GM04504 (cell line): ENCODE data around the gene MTSS2.

Experiments
- DNase-seq: peaks from one replicate; pipeline ENCODE4 v3.0.0-alpha.2; 2012; ENCODE audit warnings: low read depth

The MTSS2 gene, protein sequence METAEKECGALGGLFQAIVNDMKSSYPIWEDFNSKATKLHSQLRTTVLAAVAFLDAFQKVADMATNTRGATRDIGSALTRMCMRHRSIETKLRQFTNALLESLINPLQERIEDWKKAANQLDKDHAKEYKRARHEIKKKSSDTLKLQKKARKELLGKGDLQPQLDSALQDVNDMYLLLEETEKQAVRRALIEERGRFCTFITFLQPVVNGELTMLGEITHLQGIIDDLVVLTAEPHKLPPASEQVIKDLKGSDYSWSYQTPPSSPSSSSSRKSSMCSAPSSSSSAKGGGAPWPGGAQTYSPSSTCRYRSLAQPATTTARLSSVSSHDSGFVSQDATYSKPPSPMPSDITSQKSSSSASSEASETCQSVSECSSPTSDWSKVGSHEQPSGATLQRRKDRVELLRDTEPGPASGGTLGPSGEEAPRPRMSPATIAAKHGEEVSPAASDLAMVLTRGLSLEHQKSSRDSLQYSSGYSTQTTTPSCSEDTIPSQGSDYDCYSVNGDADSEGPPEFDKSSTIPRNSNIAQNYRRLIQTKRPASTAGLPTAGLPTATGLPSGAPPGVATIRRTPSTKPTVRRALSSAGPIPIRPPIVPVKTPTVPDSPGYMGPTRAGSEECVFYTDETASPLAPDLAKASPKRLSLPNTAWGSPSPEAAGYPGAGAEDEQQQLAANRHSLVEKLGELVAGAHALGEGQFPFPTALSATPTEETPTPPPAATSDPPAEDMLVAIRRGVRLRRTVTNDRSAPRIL

DNA sequence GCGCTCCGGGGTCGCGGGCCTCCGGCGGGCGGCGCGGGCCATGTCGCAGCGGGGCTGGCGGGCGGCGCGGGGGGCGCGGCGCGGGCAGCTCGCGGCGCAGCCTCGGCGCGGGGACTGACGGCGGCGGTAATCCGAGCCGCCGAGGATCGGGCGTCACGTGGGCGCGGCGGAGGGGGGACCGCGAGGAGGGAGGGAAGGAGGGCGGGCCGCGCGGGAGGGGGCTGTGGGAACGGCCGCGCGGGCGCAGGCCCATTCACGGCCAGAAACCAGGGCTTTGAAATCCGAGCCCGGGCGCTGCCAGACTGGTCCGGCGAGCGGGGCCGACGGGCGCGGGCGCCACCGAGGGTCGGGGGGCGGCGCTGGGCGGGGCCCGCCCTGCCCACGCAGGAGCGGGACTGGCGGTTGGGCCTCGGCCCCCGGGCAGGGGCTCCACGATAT lies at the start of gene MTSS2:
TSS of gene MTSS2 (minus strand) at position 116 of the 438 bp plus-strand sequence. CDS start 262 bp downstream, outside the sequence.
- peak; percentile 82 for DNase-seq

- peak; percentile 84 for DNase-seq
These were observed 49.5 kb upstream of the MTSS2 start for GRCh38 chr16:70735141-70735979.

DNA sequence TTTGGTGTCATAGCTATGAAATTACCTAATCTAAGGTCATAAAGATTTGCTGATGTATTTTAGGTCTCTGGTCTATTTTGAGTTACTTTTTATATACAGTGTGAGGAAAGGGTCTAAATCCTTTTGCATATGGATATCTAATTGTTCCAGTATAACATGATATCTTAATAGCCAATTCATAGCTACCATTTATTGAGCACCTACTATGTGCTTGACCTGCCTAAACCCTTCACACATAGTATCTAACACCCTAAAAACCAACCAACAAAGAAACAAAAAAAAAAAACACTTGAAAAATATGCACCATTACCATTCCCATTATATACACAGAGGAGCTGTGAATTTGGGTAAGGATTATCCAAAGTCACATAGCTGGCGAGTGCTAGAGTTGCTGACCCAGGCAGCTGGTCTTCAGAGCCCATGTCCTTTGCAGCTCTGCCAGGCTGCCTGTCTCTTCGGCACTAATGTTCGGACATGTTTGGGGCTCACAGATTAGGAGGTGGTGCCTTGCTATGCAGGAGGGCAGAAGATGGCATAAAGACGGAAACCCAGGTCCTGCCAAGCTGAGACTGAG lies 48.8 kb upstream of the MTSS2 start:
- no peak for DNase-seq

GRCh38 chr16:70730944-70731343 lies 45.1 kb upstream of the MTSS2 start:
- DNase-seq: no peak

DNA sequence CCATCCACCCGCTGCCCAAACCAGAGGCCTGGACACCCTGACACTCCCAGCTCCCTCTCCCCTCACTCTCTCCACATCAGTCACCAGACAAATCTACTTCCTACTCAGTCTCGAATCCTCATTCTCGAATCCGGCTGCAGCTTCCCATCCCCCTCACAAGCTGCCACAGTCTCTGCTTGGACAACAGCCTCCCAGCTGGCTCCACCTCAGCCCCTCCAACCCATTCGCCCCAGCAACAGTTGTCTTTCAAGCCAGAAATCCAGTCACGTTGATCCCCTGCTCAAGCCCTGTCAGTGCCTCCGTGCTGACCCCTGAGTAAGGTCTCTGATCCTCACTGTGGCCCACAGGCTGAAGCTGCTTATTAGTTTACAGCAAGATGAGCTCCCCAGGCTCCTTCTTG lies 44.2 kb upstream of the MTSS2 start:
- no peak for DNase-seq

- DNase-seq: no peak
These were observed 43.4 kb upstream of the MTSS2 start for GRCh38 chr16:70729292-70729691.

DNA sequence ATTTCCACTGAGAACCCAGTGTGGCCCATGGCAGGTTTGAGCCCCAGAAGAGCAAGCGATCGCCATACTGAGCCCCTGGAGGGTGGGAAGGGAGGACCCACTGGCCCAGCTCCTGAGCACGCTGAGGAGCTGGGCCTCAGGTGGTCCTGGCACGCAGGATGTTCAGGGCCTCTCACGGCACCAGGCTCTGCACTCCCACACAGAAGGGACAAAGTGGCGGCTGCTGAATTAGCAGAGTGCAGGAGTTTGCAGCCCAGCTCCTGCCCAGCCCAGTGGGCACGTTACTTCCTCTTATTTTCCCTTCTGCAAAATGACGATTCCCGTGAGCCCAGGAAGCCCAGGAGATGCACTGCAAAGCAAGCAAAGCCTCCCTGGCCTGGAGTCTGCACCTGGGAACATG lies 42.3 kb upstream of the MTSS2 start:
- no peak for DNase-seq

DNA sequence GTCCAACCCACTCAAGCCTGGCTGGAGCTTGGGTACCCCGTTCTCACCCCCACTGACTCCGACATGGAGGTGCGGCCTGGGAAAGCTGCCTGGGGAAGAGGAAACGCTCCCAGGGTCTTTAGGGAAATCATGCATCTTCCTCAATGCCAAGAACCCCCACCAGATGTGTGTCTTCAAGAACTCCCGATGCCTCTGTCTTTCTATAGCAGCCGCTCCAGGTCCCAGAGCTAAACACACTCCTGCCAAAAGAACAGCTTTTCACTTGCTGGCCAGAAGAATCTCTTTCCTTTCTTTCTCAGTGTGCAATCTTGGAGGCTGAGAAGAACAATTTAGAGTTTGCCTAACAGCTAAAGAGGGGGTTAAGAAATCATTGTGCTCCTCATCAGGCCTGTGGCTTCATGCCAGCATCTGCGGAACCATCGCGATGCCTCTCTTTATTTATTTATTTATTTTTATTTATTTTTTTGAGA lies 41.1 kb upstream of the MTSS2 start:
- DNase-seq: no peak

GRCh38 chr16:70725912-70726828 lies 40.3 kb upstream of the MTSS2 start:
- no peak for DNase-seq

DNA sequence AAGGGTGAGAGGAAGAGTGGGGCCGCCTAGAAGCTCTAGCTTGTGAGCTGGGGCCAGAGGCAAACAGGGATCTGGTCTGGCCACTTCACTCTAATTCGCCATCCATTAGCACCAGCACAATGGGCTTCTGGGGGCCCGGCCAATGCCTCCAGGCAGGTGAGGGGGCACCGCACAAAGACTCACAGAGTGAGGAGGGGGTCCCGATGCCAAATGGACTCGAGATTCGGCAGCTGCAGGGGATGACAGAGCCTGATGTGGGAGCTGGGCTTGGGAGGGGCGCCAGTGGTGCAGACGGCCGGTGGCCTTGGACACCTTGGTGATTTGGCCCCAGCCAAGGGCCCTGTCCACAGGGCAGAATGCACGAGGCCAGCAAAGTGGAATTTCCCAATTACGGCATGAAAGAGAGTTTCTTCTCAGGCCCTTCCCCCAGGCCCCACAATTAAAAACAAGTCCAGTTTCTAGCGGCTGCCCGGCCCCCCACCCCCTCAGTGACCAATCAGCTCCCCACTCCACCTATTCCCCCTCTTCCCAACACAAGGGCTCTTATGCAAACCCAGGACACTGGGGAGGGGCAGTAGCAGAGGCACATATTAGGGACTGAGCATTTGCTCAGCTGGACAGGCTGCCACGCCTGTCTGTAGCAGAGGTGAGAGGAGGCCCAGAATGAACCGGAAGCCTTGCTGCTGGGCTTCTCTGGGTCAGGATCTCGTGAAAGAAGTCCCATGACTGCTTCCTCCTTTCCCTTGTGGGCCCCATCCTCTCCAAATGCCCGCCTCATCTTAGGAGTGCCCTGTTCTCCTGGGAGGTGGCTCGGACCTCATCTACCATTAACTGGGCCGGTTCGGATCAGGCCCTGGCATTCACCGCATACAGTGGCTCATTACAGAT lies 39.4 kb upstream of the MTSS2 start:
- DNase-seq: no peak

GRCh38 chr16:70724146-70725023 lies 38.5 kb upstream of the MTSS2 start:
- no peak for DNase-seq

DNA sequence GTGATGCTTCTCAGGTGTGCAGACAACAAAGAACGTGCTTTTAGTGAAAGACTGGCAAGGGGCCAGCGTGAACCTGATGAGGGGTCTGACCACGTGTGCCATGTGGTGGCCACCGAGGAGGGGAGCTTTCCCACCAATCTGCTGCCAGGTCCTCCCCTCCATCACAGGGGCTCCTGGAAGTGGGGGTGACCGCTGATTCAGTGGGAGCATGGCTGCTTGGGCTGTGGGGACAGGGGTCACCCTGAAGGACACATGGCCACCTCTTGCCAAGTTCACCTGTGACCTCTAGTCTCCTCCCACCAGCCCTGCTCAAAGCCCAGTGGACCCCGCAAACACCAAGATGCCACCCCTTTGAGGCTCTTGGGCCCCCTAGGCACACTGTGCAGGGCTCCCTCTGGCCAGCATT lies 37.9 kb upstream of the MTSS2 start:
- DNase-seq: no peak

- DNase-seq: no peak
These were observed 35.5 kb upstream of the MTSS2 start for GRCh38 chr16:70721202-70721963.

DNA sequence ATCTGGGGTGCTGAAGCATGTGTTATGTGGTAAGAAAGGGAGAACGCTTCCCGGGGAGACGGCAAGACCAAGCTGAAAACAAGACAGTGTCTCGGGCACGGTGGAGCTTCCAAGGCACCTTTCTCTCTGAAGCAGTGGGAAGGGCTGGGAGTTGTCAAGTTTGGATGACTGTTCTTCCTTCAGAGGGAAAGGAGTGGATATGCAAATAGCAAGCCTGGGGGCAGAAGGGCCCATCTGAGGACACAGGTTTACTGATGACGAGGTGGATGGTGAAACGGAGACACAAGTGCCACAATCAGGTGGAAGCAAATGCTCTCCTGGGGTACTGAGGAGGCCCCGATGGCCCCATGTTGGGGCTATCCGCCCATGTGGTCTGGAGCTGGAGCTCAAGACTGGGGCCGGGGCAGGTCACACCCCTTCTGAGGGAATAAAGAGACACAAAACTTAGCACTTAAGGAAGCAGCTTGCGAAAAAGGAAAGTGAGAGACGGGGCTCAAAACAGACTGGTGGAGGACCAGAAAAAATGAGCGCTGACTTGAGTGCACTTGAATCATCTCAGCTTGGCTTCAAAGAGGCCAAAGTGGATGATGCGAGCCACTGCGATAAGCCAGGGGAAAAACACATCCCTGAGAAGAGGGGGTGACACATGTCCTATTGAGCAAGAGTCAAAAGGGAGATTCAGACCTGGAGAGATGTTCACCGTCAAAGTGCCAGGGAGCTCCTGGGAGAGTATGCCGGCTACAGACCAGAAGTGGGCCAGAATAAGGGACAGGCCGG lies 34.8 kb upstream of the MTSS2 start:
- no peak for DNase-seq

DNA sequence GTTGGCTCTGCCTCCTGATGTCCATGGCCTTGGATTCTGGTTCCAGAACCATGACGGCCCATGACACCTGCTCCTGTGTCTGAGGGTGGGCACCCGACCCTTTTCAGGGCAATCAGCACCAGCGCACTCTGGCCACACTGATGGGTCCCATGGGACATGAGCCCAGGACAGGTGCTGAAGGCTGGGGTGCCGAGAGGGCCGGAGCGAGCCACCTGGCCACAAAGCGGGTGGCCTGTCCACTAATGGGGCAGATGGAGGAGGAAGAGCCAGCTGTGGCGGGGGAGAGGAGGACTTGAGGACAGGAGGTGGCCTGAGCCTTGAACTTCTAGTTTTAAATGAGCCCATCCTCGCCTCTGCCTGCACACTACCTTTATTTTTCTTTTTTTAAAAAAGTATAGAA lies 31.2 kb upstream of the MTSS2 start:
- no peak for DNase-seq

DNA sequence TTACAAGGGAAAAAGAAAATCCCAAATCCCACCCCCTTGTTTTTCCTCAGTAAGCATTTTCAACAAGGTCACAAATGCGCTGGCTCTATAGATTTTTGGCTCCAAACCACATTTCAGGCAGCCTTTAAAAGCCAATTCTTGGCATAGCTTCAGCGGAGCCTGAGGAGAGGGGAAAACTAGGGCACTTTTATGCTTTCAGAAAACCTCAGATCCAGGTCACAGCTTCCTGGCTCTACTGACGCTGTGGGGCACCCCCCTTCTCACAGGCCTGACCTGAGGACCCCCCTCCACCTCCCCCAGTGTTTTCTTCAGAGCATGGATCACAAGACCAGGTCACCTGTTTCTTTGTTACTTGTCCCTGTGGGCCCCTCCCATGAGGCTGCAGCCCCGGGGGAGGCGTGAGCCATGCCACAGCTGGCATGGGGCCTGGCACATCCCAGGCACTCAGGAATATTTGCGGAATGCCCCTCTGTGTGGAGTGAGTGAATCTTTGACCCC lies 30.1 kb upstream of the MTSS2 start:
- no peak for DNase-seq
